ENCODE measurements around the gene PCGF3.
"Not testable (repeated sequence)": the region's sequence is repeated elsewhere in the genome, so short reads cannot be mapped to it uniquely, and the experiment has no call there.

The PCGF3 gene

DNA sequence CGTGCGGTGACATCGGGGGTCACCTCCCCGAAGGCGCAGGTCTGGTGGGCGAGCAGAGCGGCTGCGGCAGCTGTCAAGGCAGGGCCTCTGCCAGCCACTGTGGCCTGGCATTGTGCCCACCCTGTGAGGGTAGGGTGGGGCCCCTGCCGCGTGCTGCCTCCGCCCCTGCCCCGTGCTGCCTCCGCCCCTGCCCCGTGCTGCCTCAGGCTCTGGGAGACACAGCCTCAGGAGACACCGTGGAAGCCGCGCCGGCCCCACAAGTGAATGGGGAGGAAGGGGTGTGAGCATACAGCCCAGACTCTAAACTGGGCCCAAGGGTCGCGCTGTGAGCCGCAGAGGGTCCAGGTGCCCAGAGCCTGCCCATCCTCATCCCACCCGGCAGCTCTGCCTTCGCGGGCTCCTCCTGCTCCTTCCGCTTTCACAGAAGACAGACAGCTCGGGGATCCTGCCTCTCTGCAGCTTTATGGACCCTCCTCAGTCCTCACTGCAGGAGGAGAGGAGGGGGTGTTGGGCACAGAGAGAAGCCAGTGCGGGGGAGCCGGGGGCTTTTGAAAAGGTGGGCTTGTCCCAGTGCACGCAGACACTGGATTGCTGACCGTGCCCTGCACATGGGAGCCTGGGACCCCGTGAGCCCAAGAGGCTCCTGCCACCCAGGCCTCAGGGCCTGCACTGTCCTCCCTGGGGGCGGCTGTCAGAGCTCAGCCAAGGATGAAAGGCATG, 27.4 kb downstream of the PCGF3 start:
- Histone ChIP-seq H3K9me3 (no peaks in the 10 kb centered on the region), H3K4me3 (no peak overlapping the region), H3K27me3 (ENCODE audit: low read depth) (no peaks in the 10 kb centered on the region), H3K36me3 (replicated peaks) (peaks cover 55% of the 10 kb centered on the region), H3K4me1 (no peaks in the 10 kb centered on the region)
- in situ Hi-C loops (cut with MboI; ENCODE audit: low sequenced_read_pairs) = no loop called here
- no peak for DNase-seq (ENCODE audit: low spot score in 2 of 2)

DNA sequence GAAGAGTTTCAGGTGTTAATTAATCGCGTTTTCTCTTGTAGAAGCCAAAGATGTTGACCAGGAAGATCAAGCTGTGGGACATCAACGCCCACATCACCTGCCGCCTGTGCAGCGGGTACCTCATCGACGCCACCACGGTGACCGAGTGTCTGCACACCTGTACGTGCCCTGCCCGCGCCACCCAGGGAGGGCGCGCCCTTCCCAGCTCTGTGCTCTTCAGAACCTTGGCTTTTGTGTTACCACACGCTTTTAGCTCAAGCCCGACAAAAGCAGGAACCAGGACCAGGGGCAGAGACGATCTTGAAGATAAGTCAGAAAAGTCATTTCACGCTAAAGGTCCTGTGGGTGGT, 28.0 kb downstream of the PCGF3 start:
- in situ Hi-C loops (cut with MboI; ENCODE audit: low sequenced_read_pairs) = no loop called here
- Histone ChIP-seq H3K4me1 (no peaks in the 10 kb centered on the region), H3K4me3 (no peak overlapping the region), H3K36me3 (replicated peaks) (peaks cover 58% of the 10 kb centered on the region), H3K27me3 (ENCODE audit: low read depth) (no peaks in the 10 kb centered on the region), H3K9me3 (no peaks in the 10 kb centered on the region)
- no peak for DNase-seq (ENCODE audit: low spot score in 2 of 2)

DNA sequence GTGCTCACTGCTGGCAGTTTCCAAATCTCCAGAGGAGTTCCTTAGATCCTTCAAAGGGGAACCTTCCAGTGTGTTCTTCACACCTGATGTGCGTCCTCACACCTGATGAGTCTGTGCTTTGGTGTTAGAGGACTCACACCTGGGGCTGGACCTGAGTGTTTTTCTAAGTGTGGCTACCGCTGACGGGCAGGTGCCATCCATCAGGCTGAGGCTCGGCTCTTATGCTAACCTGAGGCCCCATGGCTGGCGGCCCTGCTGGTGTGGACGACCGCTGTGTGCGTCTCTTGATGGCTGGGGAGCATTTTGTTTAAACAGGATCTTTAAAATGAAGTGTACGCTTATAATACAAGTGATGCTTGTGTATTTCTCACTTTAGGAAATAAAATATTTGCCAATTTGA, 28.4 kb downstream of the PCGF3 start:
- H3K4me3 ChIP-seq = no peak overlapping the region
- H3K9me3 ChIP-seq = no peaks in the 10 kb centered on the region
- H3K4me1 ChIP-seq = no peaks in the 10 kb centered on the region
- H3K36me3 ChIP-seq (replicated peaks) = peaks cover 58% of the 10 kb centered on the region
- in situ Hi-C loops (cut with MboI; ENCODE audit: low sequenced_read_pairs) = no loop called here
- H3K27me3 ChIP-seq (ENCODE audit: low read depth) = no peaks in the 10 kb centered on the region
- no peak for DNase-seq (ENCODE audit: low spot score in 2 of 2)

DNA sequence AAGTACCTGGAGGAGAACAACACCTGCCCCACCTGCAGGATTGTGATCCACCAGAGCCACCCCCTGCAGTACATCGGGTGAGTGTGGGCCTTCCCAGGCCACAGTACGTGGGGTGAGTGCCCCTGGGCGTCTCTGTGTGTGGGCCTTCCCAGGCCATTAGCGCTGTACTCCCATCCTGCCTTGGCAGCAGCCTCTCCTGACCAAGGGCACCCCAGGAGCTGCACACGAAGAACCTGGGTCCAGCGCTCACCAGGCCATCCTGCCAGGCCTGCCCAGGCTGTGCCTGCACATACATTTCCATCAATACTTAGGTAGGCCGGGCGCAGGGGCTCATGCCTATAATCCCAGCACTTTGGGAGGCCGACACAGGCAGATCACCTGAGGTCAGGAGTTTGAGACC, 29.3 kb downstream of the PCGF3 start:
- in situ Hi-C loops (cut with MboI; ENCODE audit: low sequenced_read_pairs) = no loop called here
- Histone ChIP-seq H3K36me3 (replicated peaks) (peaks cover 60% of the 10 kb centered on the region), H3K4me3 (no peak overlapping the region), H3K9me3 (no peaks in the 10 kb centered on the region), H3K4me1 (no peaks in the 10 kb centered on the region), H3K27me3 (ENCODE audit: low read depth) (no peaks in the 10 kb centered on the region)
- no peak for DNase-seq (ENCODE audit: low spot score in 2 of 2)

DNA sequence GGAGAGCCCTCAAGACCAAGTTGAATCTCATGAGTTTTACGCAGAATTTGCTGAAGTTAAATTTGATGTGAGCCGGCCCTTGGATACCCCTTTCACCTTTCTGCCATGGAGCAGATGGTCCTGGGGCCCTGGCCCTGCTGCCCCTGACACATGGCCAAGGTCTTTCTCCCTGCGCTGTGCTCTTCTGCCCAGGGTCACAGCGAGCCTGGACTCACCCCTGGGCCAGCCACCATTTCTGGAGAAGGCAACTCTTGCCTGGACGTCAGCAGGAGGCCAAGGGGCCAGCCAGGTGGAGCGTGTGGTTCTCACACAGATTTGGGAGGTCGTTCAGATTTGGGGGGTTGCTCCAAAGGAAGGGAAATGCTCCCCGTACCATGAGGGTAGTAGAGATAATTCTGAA, 30.0 kb downstream of the PCGF3 start:
- H3K4me1 ChIP-seq = no peaks in the 10 kb centered on the region
- H3K36me3 ChIP-seq (replicated peaks) = peaks cover 62% of the 10 kb centered on the region
- no peak overlapping the region for H3K4me3 ChIP-seq
- no peak for DNase-seq (ENCODE audit: low spot score in 2 of 2)
- H3K27me3 ChIP-seq (ENCODE audit: low read depth) = no peaks in the 10 kb centered on the region
- H3K9me3 ChIP-seq = no peaks in the 10 kb centered on the region
- in situ Hi-C loops (cut with MboI; ENCODE audit: low sequenced_read_pairs) = no loop called here

DNA sequence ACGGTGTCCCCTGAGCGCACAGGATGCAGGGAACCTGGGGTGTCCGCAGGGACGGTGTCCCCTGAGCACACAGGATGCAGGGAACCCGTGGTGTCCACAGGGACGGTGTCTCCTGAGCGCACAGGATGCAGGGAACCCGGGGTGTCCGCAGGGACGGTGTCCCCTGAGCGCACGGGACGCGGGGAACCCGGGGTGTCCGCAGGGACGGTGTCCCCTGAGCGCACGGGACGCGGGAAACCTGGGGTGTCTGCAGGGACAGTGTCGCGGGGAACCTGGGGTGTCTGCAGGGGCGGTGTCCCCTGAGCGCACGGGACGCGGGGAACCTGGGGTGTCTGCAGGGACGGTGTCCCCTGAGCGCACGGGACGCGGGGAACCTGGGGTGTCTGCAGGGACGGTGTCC, 30.9 kb downstream of the PCGF3 start:
- H3K4me3 ChIP-seq; H3K9me3 ChIP-seq; in situ Hi-C loops (cut with MboI; ENCODE audit: low sequenced_read_pairs); H3K27me3 ChIP-seq (ENCODE audit: low read depth); DNase-seq (ENCODE audit: low spot score in 2 of 2); H3K4me1 ChIP-seq: not testable (repeated sequence)
- peaks cover 56% of the 10 kb centered on the region for H3K36me3 ChIP-seq (replicated peaks)

DNA sequence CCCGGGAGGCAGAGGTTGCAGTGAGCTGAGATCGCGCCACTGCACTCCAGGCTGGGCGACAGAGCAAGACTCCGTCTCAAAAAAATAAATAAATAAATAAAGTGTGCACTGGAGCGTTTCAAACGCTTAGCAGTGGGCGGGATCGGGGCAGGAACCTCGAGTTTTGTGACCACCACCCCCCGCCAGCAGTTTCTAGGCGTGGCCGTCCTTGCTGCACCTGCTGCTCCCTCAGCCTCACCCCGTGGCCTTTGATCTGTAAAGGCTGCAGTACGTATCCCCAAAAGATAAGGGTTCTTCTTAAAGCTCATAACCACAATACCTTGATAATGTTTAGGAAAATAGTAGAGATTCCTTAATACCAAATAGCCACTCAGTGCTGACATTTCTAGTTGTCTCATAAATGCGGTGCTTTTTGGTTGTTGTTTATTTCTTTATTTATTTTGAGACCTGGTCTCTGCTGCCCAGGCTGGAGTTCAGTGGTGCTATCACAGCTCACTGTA, 33.2 kb downstream of the PCGF3 start:
- Histone ChIP-seq H3K9me3 (no peaks in the 10 kb centered on the region), H3K4me3 (no peak overlapping the region), H3K4me1 (no peaks in the 10 kb centered on the region), H3K36me3 (replicated peaks) (peaks cover 53% of the 10 kb centered on the region), H3K27me3 (ENCODE audit: low read depth) (no peaks in the 10 kb centered on the region)
- DNase-seq (ENCODE audit: low spot score in 2 of 2) = no peak
- in situ Hi-C loops (cut with MboI; ENCODE audit: low sequenced_read_pairs) = no loop called here

DNA sequence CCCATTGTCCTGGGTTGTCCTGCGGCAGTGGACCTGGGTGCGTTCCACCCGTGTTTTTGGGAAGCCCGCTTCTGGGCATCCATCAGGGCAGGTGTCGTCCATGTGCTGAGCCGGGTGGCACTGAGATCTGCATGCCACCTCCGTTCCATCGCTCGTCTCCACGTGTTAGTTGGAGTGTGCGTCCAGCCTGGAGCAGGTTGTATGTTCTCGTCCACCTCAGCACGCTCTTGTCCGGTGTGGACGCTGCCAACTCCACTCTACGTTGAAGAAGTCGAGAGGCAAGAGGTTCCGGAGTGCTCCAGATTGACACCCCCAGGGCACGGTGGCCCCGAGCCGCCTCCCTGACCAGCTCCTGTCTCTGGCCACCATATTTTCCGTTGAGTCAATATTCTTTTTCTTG, 33.9 kb downstream of the PCGF3 start:
- in situ Hi-C loops (cut with MboI; ENCODE audit: low sequenced_read_pairs) = no loop called here
- Histone ChIP-seq H3K27me3 (ENCODE audit: low read depth) (no peaks in the 10 kb centered on the region), H3K9me3 (no peaks in the 10 kb centered on the region), H3K4me3 (no peak overlapping the region), H3K4me1 (no peaks in the 10 kb centered on the region), H3K36me3 (replicated peaks) (peaks cover 46% of the 10 kb centered on the region)
- DNase-seq (ENCODE audit: low spot score in 2 of 2) = no peak

DNA sequence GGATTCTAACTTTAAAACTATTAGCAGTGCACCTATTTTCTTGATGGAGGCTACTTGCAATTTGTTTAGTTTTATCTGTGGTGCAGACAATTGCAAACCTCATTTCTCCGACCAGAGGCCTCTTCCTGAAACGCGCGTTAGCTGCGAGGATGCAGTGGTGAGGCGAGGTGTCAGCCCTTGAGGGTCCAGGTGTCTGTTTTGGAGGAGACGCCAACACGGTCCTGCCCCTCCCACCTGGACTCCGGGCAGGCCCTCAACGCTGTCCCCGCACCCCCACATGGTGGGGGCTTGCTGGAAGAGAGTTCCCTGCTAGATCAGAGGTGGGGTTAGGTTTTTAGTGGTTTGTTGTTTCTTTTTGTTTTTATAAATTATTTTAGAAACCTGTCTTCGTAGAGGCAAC, 34.4 kb downstream of the PCGF3 start:
- Histone ChIP-seq H3K36me3 (replicated peaks) (peaks cover 41% of the 10 kb centered on the region), H3K27me3 (ENCODE audit: low read depth) (no peaks in the 10 kb centered on the region), H3K4me3 (no peak overlapping the region), H3K4me1 (no peaks in the 10 kb centered on the region), H3K9me3 (no peaks in the 10 kb centered on the region)
- in situ Hi-C loops (cut with MboI; ENCODE audit: low sequenced_read_pairs) = no loop called here
- no peak for DNase-seq (ENCODE audit: low spot score in 2 of 2)

DNA sequence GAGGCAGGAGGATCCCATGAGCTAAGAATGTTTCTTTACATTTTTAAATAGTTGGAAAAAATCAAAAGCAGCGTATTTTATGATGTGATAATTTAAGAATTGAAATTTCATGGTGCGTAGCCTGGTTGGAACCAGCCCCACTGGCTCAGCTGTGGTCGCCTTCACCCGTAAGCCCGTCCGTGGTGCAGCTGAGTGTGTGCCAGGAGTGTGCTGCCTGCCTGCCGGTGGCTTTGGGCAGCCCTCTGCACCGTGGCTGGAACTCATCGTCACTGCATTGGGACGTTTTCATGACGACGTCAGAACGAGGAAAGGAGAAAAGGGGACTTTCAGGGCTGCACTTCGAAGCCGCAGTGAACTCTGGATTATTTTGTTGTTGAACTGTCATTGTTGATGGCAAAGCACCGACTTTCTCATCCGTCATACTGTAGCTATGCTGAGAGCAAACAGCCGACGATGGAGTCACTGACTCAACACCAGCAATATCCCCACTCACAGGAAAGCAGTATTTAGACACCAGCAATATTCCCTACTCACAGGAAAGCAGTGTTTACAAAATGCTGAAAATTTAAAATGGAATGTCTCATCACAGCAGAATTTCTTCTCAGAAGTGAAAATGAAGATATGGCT, 35.1 kb downstream of the PCGF3 start:
- no peaks in the 10 kb centered on the region for H3K4me1 ChIP-seq
- peaks cover 34% of the 10 kb centered on the region for H3K36me3 ChIP-seq (replicated peaks)
- H3K9me3 ChIP-seq = no peaks in the 10 kb centered on the region
- in situ Hi-C loops (cut with MboI; ENCODE audit: low sequenced_read_pairs) = no loop called here
- DNase-seq (ENCODE audit: low spot score in 2 of 2) = no peak
- H3K4me3 ChIP-seq = no peak overlapping the region
- no peaks in the 10 kb centered on the region for H3K27me3 ChIP-seq (ENCODE audit: low read depth)

DNA sequence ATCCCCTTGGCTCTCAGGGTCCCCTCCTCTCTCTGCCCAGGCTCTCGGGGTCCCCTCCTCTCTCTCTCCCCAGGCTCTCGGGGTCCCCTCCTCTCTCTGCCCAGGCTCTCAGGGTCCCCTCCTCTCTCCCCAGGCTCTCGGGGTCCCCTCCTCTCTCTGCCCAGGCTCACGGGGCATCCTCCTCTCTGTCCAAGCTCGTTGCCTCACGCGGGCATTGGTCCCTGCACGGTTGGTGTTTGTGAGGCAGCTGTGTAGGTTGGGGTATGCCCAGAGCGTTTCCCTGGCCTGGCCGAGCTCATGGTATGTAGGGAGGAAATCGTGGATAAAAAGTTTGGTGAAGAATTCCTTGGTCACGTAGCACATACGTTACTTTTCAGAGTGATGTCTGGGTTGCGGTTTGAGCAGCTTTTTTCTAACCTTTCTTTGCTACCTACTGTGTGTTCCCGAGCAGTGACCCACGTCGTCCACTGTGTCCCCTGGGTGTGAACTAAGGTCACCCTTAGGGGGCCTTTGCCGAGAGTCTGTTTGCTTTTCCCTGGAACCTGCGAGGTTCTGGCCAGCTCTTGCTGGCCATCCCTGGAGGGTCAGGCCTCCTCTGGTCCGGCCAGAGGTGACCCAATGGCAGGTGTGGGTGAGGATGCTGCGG, 36.6 kb downstream of the PCGF3 start:
- H3K4me1 ChIP-seq = no peaks in the 10 kb centered on the region
- no peak overlapping the region for H3K4me3 ChIP-seq
- H3K9me3 ChIP-seq = no peaks in the 10 kb centered on the region
- DNase-seq (ENCODE audit: low spot score in 2 of 2) = no peak
- H3K27me3 ChIP-seq (ENCODE audit: low read depth) = no peaks in the 10 kb centered on the region
- peaks cover 28% of the 10 kb centered on the region for H3K36me3 ChIP-seq (replicated peaks)
- in situ Hi-C loops (cut with MboI; ENCODE audit: low sequenced_read_pairs) = no loop called here

DNA sequence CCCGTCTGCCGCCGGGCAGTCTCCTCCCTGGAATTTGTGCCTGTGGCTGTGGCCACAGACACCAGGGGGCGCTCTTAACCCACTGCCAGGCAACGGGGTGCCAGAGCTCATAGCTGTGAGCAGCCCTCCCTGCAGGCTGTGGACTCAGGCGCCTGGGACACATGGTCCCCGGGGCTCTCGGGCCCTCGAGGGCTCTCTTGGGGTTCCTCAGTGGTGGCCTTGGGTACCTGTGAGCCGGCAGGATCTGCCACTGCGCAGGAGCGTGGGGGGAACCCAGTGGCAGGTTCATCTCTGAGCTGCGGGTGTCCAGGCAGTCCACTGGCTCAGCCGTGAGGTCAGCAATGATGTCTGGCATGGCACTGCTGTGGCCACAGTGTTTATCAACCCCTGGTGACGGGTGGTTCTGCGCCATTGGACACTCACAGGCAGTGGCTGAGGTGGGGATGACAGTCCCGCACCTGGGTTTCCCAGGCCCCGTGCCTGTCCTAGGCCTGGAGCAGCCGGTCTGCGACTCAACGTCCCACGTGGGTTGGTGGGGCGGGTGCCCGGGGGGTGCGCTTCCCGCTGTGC, 37.2 kb downstream of the PCGF3 start:
- Histone ChIP-seq H3K4me3 (no peak overlapping the region), H3K4me1 (no peaks in the 10 kb centered on the region), H3K36me3 (replicated peaks) (peaks cover 22% of the 10 kb centered on the region), H3K9me3 (no peaks in the 10 kb centered on the region), H3K27me3 (ENCODE audit: low read depth) (no peaks in the 10 kb centered on the region)
- in situ Hi-C loops (cut with MboI; ENCODE audit: low sequenced_read_pairs) = no loop called here
- peak; percentile 25 to 86 for DNase-seq (ENCODE audit: low spot score in 2 of 2)

DNA sequence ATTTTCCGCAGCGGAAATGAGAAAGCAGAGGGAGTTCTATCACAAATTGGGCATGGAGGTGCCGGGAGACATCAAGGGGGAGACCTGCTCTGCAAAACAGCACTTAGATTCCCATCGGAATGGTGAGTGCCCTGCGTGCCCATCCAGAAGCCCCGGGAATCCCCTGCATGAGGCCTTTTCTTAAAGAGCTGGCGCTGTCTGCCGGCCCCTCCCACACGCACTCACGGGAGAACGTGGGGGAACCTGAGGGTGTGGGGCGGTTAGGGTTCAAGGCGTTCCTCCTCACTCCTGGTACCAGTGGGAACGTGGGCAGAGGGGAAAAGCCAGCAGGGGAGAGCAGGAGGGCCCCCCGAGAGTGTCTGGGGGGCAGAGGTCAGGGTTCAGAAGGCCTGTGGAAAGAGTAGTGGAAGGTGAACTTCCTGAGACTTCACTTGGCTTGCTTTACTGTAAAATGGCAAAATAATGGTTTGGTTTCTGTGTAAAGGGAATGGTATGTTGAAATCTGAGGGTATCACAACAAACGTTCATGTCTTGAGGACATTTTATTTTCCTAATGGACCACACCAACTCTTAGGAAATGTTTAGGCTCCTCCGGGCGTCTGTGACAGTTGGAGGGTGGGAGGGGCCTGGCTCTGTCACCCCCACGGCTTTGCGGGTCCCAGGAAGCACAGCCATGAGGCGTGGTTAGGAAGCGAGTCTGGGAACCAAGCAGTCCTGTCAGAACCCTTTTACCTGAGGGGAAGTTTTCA, 38.0 kb downstream of the PCGF3 start:
- no peaks in the 10 kb centered on the region for H3K27me3 ChIP-seq (ENCODE audit: low read depth)
- no peaks in the 10 kb centered on the region for H3K4me1 ChIP-seq
- H3K36me3 ChIP-seq (replicated peaks) = peaks cover 24% of the 10 kb centered on the region
- no peak for DNase-seq (ENCODE audit: low spot score in 2 of 2)
- in situ Hi-C loops (cut with MboI; ENCODE audit: low sequenced_read_pairs) = no loop called here
- H3K4me3 ChIP-seq = no peak overlapping the region
- H3K9me3 ChIP-seq = no peaks in the 10 kb centered on the region

All from HAP-1 (cell line).